ENCODE results near the gene LSAMP.

Gene LSAMP

GRCh38 chr3:115898656-115899410 is 546.5 kb downstream of the LSAMP start:
- DNase-seq (ENCODE audit: low read depth, low spot score) = no peak

DNA sequence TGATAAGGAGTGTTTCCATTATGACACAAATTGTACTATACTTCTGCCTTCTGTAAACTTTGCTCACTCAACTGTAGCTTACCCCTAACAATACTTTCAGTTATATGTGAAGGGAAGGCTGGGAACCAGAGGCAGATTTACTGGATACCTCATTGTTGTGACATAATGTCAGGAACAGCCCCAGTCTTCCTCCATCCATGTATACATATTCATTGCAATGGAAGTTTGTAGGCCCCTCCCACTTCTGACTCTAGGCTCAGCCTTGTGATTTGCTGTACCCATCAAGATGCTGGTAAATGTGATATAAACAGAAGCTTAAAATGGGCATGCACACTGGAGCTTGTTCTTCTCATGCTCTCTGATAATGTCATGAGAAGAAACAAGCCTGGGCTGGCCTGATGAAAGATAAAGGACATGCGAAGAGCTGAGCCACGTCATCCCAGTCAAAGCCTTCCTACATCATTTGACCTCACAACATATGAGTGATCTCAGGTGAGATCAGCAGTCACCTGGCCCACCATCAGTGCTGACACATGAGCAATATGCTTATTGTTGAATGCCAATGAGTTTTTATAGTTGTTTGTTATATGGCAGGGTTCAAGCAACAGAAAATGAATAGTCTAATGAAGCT is 554.2 kb downstream of the LSAMP start:
- DNase-seq (ENCODE audit: low read depth, low spot score) = no peak

DNA sequence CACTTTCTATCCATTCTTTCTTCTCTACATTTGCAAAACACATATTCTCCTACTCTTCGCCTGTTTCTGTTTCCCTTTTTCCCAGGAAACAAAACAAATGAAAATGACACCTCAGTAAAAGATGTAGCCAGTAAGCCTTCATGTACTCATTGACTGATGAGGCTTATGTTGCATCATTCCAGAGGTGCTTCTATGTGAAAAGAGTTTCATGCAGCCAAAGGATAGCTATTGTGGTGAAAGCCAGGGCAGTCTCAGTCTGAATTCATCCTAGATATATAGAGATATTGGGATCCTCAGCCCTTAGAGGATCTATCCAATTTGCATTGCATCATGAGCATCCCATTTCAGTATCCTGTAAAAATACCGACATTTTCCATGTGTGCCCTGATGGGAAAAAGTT is 554.7 kb downstream of the LSAMP start:
- no peak for DNase-seq (ENCODE audit: low read depth, low spot score)

- DNase-seq (ENCODE audit: low read depth, low spot score) = no peak
Measured at GRCh38 chr3:115885621-115886020, 559.7 kb downstream of the LSAMP start.

DNA sequence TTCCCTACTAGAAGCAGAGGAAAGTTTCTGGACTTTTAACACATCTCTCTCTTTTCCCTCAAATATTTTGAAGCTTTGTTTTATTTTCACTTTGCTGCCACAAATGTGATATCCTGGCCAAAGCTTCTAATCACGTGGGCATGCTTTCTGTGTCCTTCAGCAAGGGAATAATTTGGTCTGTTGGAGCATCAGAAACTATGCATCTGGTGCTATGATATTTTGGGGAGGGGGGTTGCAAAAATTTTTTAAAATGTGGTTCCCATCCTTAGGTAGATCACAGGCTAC is 567.7 kb downstream of the LSAMP start:
- no peak for DNase-seq (ENCODE audit: low read depth, low spot score)

DNA sequence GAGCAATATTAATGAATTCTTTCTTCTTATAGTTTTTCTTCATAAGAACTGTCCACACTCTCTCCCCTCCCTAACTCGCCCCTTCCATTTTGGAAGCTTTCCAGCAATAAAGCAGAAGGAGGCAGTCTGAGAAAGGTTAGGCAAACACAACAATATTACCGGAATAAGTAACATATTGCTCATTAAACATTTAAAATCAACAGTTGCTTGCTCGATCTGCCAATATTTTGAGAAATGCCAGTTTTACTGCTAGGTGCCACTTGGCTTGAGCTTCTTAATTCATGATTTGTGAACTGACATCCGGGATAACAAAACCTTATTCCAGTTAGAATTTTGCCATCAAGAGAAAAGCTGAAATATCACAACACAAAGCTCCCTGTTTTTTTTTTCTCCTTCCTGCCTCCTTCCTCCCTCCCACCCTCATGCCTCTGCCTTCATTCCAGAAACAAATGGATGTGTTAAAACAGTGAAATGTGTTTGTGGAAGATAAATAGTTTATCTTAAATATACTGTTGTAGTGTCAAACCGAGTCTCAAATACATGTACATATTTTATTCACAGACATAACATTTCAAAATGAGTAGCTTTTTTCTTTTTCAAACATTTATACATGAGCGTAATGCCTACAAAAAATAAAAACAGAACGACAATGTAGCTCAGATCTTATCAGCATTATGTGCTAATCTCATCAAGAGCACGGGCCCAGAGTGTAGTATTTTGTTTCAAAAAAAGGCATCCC is 568.2 kb downstream of the LSAMP start:
- no peak for DNase-seq (ENCODE audit: low read depth, low spot score)

- no peak for DNase-seq (ENCODE audit: low read depth, low spot score)
Measured at GRCh38 chr3:115875460-115875859, 569.8 kb downstream of the LSAMP start.

DNA sequence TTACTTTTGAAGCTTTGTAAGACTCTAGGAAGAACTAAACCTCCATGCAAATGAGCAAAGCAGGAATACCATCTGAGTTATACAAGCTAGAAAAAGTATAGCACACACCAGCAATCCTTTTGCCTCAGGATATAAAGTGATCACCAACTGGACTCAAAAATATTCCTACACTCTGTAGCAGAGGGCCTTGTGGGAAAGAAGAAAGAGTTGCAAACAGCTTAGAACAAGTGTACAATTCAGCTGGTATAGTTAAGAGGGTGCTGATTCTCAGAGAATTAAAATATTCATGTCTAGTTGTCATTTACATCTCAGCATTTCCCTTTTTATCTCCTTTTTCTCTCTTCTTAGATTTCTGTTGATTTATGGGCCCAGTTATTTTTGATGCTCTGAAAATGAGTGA is 573.6 kb downstream of the LSAMP start:
- no peak for DNase-seq (ENCODE audit: low read depth, low spot score)

DNA sequence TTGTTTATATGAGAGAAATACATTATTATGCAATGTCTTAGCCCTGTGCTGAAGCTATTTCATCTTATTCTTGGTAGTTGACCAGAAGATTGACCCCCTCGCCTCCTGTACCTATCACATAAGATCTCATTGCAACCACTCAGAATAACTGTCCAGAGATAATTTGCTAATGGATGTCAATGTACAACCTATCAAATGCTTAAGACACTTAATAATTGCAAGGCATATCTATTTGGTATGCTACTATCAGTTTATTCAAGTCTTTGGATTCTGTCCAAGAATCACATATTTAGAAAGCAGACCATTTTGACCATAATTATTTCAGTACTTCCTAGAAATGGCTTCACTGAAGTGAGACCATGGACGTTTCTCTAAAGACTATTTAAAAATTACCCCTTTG is 580.4 kb downstream of the LSAMP start:
- DNase-seq (ENCODE audit: low read depth, low spot score) = no peak

GRCh38 chr3:115862849-115863248 is 582.4 kb downstream of the LSAMP start:
- no peak for DNase-seq (ENCODE audit: low read depth, low spot score)

DNA sequence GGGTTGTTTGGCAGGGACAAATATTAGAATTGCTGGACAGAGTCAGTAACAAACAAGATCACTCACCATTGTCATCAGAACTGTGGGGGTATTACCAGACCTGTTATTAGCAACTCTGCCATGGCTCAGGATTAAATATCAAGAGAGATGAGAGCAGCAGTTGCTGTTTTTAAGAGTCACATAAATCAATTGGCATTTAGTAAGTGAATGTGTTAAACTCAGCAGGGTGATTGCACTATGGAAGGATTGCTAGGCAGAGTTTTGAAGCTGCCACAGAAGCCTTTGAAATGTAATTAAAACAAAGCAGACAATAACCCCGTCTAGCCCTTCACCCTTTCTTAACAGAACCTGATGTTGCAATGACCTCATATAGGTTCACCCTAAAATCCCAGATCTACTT is 583.2 kb downstream of the LSAMP start:
- DNase-seq (ENCODE audit: low read depth, low spot score) = no peak

GRCh38 chr3:115861166-115861733 is 584.0 kb downstream of the LSAMP start:
- DNase-seq (ENCODE audit: low read depth, low spot score) = no peak

DNA sequence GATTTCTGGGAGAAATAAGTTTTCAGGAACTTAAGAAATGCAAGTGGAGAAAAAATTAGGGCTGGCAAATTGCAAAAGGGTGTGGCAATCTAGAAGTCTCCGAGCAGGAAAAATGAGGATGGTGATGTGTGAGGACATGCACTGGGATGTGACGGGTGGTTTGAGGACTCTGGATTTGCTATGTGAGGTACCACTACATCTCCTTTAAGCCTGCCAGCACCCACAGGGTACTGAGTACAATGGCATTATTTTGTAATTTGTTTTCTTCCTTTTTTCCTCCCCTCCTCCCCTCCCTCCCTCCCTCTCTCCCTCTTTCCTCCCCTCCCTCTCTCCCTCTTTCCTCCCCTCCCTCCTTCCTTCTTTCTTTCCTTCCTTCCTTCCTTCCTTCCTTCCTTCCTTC is 584.5 kb downstream of the LSAMP start:
- no peak for DNase-seq (ENCODE audit: low read depth, low spot score)

DNA sequence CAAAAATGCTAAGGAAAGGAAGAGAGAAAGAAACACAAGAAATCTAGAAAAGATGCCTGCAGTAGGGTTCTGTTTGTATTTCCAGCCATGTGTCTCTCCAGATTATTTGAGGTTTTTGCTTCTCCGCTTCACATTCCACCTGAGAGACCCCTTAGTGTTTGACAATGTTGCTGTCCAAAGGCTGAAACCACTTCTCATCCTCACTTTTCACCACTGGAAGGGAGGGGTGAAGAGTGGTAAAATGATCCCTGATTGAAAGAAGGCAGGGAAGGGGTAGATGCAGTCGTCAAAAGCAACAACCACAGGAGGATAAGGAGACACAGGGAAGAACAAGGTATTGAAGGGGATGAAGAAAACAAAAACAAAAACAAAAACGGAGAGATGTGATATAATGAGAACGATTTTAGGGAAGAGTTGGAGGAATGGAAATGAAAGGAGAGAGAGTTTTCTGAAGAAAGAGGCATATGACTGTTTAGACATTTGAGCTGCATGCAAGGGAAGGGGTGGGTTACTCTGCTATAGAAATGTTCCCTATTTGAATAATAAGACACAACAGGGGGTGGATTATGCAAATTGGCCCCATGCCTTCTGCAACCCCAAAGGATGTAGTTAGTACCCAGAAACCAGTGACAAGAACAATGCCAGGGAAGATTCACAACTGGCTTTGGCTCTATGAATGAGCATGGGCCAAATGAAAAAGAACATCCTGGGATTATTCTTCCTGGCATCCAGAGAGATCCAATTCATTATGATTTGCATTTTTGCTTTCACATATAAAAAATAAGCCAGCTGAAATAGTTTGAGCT is 586.1 kb downstream of the LSAMP start:
- DNase-seq (ENCODE audit: low read depth, low spot score) = no peak

DNA sequence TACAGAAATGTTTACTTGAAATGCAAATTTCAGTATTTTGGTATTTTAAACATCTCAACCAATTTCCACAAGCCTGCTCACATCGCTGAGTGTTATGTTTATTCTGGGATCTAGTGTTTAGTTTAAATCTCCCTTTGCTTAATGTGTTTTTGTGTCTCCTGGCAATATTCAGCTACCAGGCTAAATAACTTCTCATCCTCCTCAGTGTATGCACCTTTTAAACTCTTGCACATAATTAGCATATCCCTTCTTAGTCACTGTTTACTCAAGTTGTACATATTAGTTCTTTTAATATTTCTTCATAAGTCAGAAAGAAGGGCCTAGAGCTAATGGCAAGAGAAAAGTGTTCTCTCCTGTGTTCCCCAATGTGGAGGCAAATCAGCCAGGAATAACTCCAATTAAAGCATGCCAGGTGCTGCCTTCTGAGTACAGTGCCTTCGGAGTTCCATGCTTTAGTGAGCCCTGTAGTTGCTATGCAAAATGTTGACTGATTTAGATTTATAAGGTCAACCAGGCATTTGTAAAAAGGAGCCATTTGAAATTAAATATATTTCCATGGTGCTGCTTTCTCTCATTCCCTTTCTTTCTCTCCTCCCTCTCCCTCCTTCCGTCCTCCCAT is 587.7 kb downstream of the LSAMP start:
- DNase-seq (ENCODE audit: low read depth, low spot score) = no peak

DNA sequence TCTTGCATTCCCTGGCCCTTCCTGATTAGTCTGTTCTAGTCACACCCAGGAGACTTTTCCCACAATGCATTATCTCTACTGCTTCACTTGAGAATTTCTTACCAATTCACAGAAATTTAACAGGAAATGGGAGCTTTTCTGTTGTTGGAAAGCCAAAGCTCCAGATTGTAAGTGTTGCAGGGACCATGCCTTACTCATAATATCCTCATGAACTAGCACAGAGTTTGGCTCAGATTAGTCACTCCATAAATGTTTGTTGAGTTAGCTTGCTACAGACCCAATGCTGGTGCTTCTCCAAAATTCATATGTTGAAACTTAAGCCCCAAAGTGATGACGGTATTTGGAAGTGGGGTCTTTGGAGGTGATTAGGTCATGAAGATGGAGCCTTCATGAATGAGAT is 589.4 kb downstream of the LSAMP start:
- no peak for DNase-seq (ENCODE audit: low read depth, low spot score)

GRCh38 chr3:115853104-115853503 is 592.2 kb downstream of the LSAMP start:
- no peak for DNase-seq (ENCODE audit: low read depth, low spot score)

DNA sequence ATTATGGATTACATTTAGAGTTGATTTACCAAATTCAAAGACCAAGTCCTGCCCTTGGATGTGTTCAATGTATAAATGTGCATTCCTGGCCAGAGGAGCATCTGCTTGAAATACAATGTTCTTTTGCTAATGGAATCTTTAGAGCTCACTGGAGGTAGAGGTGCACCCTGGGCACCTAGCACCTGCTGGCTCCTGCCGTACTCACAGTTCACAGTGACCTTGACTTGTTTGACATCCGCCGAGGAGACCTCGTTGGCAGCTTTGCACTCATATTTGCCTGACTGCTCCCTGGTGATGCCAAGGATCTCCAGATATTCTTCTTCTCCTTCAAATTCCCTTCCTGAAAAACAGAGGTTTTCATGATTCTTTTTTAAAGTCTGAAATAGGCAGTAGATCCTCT is 593.0 kb downstream of the LSAMP start:
- no peak for DNase-seq (ENCODE audit: low read depth, low spot score)

- no peak for DNase-seq (ENCODE audit: low read depth, low spot score)
Measured at GRCh38 chr3:115851571-115851970, 593.7 kb downstream of the LSAMP start.

DNA sequence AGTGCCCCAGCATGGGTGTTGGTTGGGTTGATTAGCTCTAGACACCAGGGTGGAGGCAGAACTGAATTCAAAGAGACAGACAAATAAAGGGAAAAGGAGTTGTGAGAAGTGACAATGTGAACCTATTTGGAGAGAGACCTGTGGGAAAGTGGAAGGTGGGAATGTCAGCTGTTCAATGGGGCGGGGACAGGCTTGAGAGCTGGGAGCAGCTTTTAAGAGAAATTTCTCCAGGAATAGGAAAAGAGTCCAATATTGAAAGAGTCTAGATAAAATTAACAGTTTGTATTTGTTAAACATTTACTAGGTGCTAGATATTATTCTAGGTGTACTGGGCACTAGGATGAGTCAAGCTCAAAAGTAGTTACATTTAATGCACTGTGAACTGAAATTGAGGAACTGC is 596.6 kb downstream of the LSAMP start:
- no peak for DNase-seq (ENCODE audit: low read depth, low spot score)

DNA sequence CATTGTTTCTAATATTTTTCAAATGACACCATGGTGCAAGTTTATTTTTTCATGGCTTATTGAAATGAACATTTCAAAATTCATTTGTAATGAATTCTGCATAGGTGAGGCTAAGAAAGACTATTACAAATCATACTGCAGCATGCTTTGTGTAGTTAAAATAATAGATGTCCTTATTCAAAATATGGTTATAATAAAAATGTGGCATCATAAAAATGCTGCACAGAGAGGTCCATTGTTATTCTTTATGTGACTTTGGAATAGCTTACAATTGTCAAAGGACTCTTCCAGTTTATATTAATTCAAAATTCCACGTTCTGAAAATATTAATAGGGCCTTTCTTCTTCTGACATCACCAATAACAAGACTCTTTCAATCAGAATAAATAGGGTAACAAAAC is 599.3 kb downstream of the LSAMP start:
- no peak for DNase-seq (ENCODE audit: low read depth, low spot score)

Data from brain pericyte (primary cell).